NT2/D1 (cell line): Measurements from ENCODE around the gene HSPE1.
A peak's percentile ranks its signal among the peaks of the same experiment; 100 is the strongest.

Experiments used
- DNase-seq: peaks from one replicate; pipeline ENCODE4 v3.0.0-alpha.2; 2011; ENCODE audit warnings: low read depth, low spot score
- H3K27me3 ChIP-seq: 2 replicates; pipeline ENCODE4 v1.6.0; 2011; ENCODE audit warnings: mild to moderate bottlenecking; ENCODE audit not compliant: insufficient read length, insufficient read depth
- H3K36me3 ChIP-seq: 2 replicates; pipeline ENCODE4 v1.6.1; 2011; ENCODE audit warnings: mild to moderate bottlenecking, low read length, mixed read lengths; ENCODE audit not compliant: insufficient read depth, insufficient read length
- H3K4me1 ChIP-seq: 2 replicates; pipeline ENCODE4 v1.5.1; 2011; ENCODE audit not compliant: insufficient read depth, insufficient read length
- H3K4me3 ChIP-seq: 2 replicates; pipeline ENCODE4 v1.5.1; 2011; ENCODE audit warnings: low read depth; ENCODE audit not compliant: insufficient read length
- H3K9ac ChIP-seq: 2 replicates; pipeline ENCODE4 v1.6.0; 2011; ENCODE audit warnings: low read depth; ENCODE audit not compliant: insufficient read length
- H3K9me3 ChIP-seq: 2 replicates; pipeline ENCODE4 v1.5.1; 2011; ENCODE audit warnings: mild to moderate bottlenecking, low read length; ENCODE audit not compliant: insufficient read depth
- SUZ12 ChIP-seq: IDR thresholded peaks from 2 replicates; pipeline ENCODE4 v1.6.1; 2011; ENCODE audit not compliant: insufficient read length, insufficient read depth; ENCODE audit errors: extremely low read depth
- YY1 ChIP-seq: IDR thresholded peaks from 2 replicates; pipeline ENCODE4 v1.6.1; 2011; ENCODE audit not compliant: insufficient read length, insufficient read depth
- ZNF274 ChIP-seq: IDR thresholded peaks from 2 replicates; pipeline ENCODE4 v1.6.1; 2011; ENCODE audit warnings: mild to moderate bottlenecking, low read depth, low read length

Gene HSPE1

GRCh38 chr2:197506658-197507057 is 6.5 kb downstream of the HSPE1 start:
- Histone ChIP-seq H3K9ac (no peak overlapping the region), H3K9me3 (no peaks in the 10 kb centered on the region), H3K4me3 (no peak overlapping the region), H3K27me3 (no peaks in the 10 kb centered on the region), H3K36me3 (peaks cover 70% of the 10 kb centered on the region), H3K4me1 (no peaks in the 10 kb centered on the region)
- no peak for DNase-seq
- no peak for TF ChIP-seq SUZ12

DNA sequence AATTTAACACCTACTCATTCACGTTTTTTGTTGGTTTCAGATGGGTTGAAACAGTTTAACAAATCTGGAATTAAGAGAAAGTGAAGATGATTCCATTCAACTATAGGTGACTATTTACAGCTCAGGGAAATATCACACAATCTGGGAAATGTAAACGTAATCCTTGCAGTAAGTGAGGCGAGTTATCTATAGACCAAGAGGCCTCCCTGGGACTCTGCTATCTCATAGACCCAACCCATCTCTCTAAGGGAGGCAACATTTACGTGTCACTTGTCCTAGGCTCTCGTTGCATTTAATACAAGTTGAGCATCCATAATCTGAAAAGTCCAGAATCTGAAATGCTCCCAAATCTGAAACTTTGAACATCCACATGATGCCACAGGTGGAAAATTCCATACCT is 13.7 kb downstream of the HSPE1 start:
- no peaks in the 10 kb centered on the region for H3K9me3 ChIP-seq
- H3K27me3 ChIP-seq, result no peaks in the 10 kb centered on the region
- no peak overlapping the region for H3K9ac ChIP-seq
- no peak for TF ChIP-seq SUZ12
- TF ChIP-seq ZNF274, result no peak
- no peak for TF ChIP-seq YY1
- no peaks in the 10 kb centered on the region for H3K4me1 ChIP-seq
- H3K4me3 ChIP-seq, result no peak overlapping the region
- peaks cover 14% of the 10 kb centered on the region for H3K36me3 ChIP-seq
- no peak for DNase-seq

- no peak for DNase-seq
- H3K9ac ChIP-seq, result no peak overlapping the region
Observed at GRCh38 chr2:197514754-197515153, 14.6 kb downstream of the HSPE1 start.

GRCh38 chr2:197515315-197515738 is 15.1 kb downstream of the HSPE1 start:
- H3K36me3 ChIP-seq, result peaks cover 12% of the 10 kb centered on the region
- TF ChIP-seq ZNF274 (no peak), YY1 (no peak)
- no peaks in the 10 kb centered on the region for H3K4me1 ChIP-seq
- H3K9me3 ChIP-seq, result no peaks in the 10 kb centered on the region
- H3K27me3 ChIP-seq, result no peaks in the 10 kb centered on the region
- H3K4me3 ChIP-seq, result peak overlapping the region; percentile 94
- DNase-seq, result no peak
- H3K9ac ChIP-seq, result peak overlapping the region; percentile 100

More at GRCh38 chr2:197514754-197515153, 14.6 kb downstream of the HSPE1 start:
- Histone ChIP-seq H3K4me3 (no peak overlapping the region), H3K4me1 (no peaks in the 10 kb centered on the region), H3K36me3 (peaks cover 14% of the 10 kb centered on the region), H3K27me3 (no peaks in the 10 kb centered on the region), H3K9me3 (no peaks in the 10 kb centered on the region)
- TF ChIP-seq ZNF274 (no peak), SUZ12 (no peak), YY1 (no peak)

DNA sequence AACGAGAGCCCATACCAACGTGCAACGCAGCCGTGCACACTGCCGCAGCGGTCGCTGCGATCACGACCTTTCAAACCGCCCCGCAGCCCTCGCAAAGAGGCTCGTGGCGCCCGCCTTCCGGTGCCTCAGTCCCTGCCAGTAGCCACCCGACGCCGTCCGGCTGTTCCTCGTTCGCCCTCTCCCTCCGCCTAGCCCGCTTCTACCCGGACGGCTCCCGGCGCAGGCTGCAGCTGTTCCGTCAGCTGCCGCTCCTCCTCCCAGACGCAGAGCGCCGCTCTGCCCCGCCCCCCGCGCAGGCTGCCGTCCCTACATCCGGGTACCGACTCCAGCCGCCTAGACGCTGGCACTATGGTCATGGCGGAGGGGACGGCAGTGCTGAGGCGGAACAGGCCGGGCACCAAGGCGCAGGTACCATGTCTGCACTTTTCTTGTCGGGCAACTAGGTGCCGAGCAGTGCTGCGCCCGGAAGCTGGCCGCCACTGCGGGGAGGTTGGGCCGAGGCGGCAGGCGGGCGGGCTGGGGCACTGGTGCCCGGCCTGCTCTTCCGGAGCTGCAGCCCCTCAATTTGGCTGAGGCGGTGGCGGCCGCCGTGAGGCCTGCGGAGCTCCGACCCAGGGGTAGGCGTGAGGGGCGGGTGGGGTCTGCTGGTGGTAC is 15.7 kb downstream of the HSPE1 start, which contains the start of gene MOB4:
MOB4 (plus strand) TSS at position 328 of the 654 bp plus-strand sequence; CDS start at position 349, 21 bp downstream.
- peak; percentile 68 for TF ChIP-seq YY1
- no peak for TF ChIP-seq ZNF274
- H3K27me3 ChIP-seq, result no peaks in the 10 kb centered on the region
- peak; percentile 96 for DNase-seq
- no peaks in the 10 kb centered on the region for H3K4me1 ChIP-seq
- H3K9me3 ChIP-seq, result no peaks in the 10 kb centered on the region
- peak within 1 kb of the TSS; percentile 100 for H3K9ac ChIP-seq
- H3K36me3 ChIP-seq, result peaks cover 13% of the 10 kb centered on the region
- peak within 1 kb of the TSS; percentile 94 for H3K4me3 ChIP-seq

DNA sequence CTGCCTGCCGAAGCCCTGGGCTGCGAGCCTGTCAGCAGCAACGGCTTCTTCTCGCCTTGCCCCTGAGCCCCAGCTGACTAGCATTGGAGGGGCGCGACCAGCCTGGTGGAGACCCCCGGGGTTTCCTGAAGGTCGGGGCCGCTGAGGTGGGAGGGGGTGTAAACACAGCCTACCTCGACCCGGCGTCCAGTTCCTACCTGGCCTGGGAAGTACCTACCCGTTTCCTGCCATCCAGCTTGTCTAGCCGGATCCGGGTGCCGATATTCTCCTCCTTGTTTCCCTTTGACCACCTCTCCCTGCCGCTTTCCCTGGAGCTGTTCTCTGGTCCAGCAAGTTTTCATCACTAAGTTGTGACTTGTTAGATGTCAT is 16.2 kb downstream of the HSPE1 start:
- Histone ChIP-seq H3K9me3 (no peaks in the 10 kb centered on the region), H3K36me3 (peaks cover 8% of the 10 kb centered on the region), H3K4me1 (no peaks in the 10 kb centered on the region), H3K4me3 (peak overlapping the region; percentile 94), H3K9ac (peak overlapping the region; percentile 100), H3K27me3 (no peaks in the 10 kb centered on the region)
- DNase-seq, result no peak
- TF ChIP-seq ZNF274, result no peak
- no peak for TF ChIP-seq YY1
- TF ChIP-seq SUZ12, result no peak

GRCh38 chr2:197517150-197517549 is 17.0 kb downstream of the HSPE1 start:
- H3K4me1 ChIP-seq, result no peaks in the 10 kb centered on the region
- DNase-seq, result no peak
- peaks cover 8% of the 10 kb centered on the region for H3K36me3 ChIP-seq
- TF ChIP-seq YY1, result no peak
- no peak for TF ChIP-seq SUZ12
- no peak for TF ChIP-seq ZNF274
- no peaks in the 10 kb centered on the region for H3K9me3 ChIP-seq
- peak overlapping the region; percentile 94 for H3K4me3 ChIP-seq
- H3K9ac ChIP-seq, result peak overlapping the region; percentile 100
- no peaks in the 10 kb centered on the region for H3K27me3 ChIP-seq
